Stimulated activated CD8-positive, alpha-beta memory T cell treated with anti-CD3 and anti-CD28 coated beads, Interleukin-15, amount 100 ng/mL, for 4 hours (primary cell): ENCODE results near the gene ARSI.

Experiments
- DNase-seq, 2 donors: peaks; one replicate each; pipeline ENCODE4 v3.0.0-alpha.2; 2020; ENCODE audit warnings: low read depth in 2 of 2

The ARSI gene

GRCh38 chr5:150326707-150327106, 24.0 kb upstream of the ARSI start:
- DNase-seq, result no peak

GRCh38 chr5:150325426-150325825, 22.7 kb upstream of the ARSI start:
- DNase-seq, result no peak

- no peak for DNase-seq
Observed at GRCh38 chr5:150323819-150324218, 21.1 kb upstream of the ARSI start.

GRCh38 chr5:150323092-150323491, 20.4 kb upstream of the ARSI start:
- DNase-seq, result no peak

GRCh38 chr5:150322202-150322601, 19.5 kb upstream of the ARSI start:
- no peak for DNase-seq

- DNase-seq, result no peak
Observed at GRCh38 chr5:150321784-150322183, 19.1 kb upstream of the ARSI start.

GRCh38 chr5:150321211-150321610, 18.5 kb upstream of the ARSI start:
- no peak for DNase-seq

- DNase-seq, result no peak
Observed at GRCh38 chr5:150320044-150320613, 17.4 kb upstream of the ARSI start.

GRCh38 chr5:150319484-150319790, 16.7 kb upstream of the ARSI start:
- no peak for DNase-seq

GRCh38 chr5:150318613-150319483, 16.1 kb upstream of the ARSI start:
- no peak for DNase-seq

GRCh38 chr5:150317048-150318003, 14.6 kb upstream of the ARSI start:
- no peak for DNase-seq

- DNase-seq, result no peak
Observed at GRCh38 chr5:150316320-150316719, 13.6 kb upstream of the ARSI start.

GRCh38 chr5:150315245-150315644, 12.5 kb upstream of the ARSI start:
- no peak for DNase-seq

- DNase-seq, result no peak
Observed at GRCh38 chr5:150313921-150314716, 11.4 kb upstream of the ARSI start.

- DNase-seq, result no peak
Observed at GRCh38 chr5:150313501-150313900, 10.8 kb upstream of the ARSI start.

GRCh38 chr5:150312518-150312917, 9.8 kb upstream of the ARSI start:
- DNase-seq, result no peak

- no peak for DNase-seq
Observed at GRCh38 chr5:150311015-150311692, 8.4 kb upstream of the ARSI start.

GRCh38 chr5:150310246-150310645, 7.5 kb upstream of the ARSI start:
- DNase-seq, result no peak

- no peak for DNase-seq
Observed at GRCh38 chr5:150309886-150310239, 7.2 kb upstream of the ARSI start.

GRCh38 chr5:150309101-150309885, 6.6 kb upstream of the ARSI start:
- DNase-seq, result no peak
